ENCODE results near the gene IL6R.

The IL6R gene

DNA sequence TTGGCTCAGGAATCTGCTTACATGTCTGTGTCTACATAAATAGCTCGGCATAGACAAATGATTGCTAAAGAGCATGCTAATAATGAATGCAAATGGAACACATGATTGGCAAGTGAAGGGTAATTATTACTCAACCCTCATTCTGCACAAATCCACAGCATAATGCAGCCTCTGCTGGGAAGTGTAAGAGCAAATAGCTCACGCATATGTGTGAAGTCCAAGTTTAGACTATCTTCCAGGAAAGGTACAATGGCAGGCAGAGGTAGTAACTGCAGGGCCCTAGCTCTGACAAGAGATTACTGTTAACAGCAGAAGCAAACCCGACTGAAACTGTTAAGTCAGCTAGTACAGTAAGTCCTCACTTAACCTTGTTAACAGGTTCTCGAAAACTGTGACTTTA is 7.0 kb upstream of the IL6R start:
- no peaks in the 10 kb centered on the region for H3K27me3 ChIP-seq (ENCODE audit: low read depth, low read length)

DNA sequence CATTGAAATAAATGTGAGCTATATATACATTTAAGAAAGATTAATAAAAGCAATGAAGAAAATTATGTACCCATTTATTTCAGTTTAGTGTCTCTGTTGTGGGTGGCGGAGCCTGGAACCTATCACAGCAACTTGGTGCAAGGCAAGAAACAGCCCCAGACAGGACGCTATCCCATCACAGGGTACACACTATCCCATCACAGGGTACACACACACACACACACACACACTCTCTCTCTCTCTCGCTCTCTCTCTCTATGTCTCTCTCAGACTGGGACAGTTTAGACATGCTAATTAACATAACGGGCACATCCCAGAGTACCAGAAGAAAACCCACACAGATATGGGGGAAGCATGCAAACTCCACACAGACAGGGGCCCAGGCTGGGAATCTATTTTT is 6.5 kb upstream of the IL6R start:
- Histone ChIP-seq H3K9ac (ENCODE audit: low read length) (no peak overlapping the region), H3K4me3 (ENCODE audit: low read length) (no peak overlapping the region), H3K27ac (ENCODE audit: low read length) (no peak overlapping the region), H3K4me2 (ENCODE audit: low read length) (no peak overlapping the region), H3K9me3 (ENCODE audit: insufficient read depth, low read length) (no peaks in the 10 kb centered on the region), H3K4me1 (ENCODE audit: low read length) (peaks cover 11% of the 10 kb centered on the region), H2AFZ (ENCODE audit: low read depth, low read length) (no peak overlapping the region), H3K79me2 (ENCODE audit: low read length) (no peaks in the 10 kb centered on the region), H4K20me1 (ENCODE audit: insufficient read depth, low read length) (no peaks in the 10 kb centered on the region), H3K36me3 (replicated peaks; ENCODE audit: low read depth, low read length) (no peaks in the 10 kb centered on the region), H3K27me3 (ENCODE audit: low read depth, low read length) (no peaks in the 10 kb centered on the region)
- no peak for TF ChIP-seq EZH2phosphoT487 (IDR thresholded peaks at IDR 0.05; ENCODE audit: low read depth)
- TF ChIP-seq, protein P1, sequence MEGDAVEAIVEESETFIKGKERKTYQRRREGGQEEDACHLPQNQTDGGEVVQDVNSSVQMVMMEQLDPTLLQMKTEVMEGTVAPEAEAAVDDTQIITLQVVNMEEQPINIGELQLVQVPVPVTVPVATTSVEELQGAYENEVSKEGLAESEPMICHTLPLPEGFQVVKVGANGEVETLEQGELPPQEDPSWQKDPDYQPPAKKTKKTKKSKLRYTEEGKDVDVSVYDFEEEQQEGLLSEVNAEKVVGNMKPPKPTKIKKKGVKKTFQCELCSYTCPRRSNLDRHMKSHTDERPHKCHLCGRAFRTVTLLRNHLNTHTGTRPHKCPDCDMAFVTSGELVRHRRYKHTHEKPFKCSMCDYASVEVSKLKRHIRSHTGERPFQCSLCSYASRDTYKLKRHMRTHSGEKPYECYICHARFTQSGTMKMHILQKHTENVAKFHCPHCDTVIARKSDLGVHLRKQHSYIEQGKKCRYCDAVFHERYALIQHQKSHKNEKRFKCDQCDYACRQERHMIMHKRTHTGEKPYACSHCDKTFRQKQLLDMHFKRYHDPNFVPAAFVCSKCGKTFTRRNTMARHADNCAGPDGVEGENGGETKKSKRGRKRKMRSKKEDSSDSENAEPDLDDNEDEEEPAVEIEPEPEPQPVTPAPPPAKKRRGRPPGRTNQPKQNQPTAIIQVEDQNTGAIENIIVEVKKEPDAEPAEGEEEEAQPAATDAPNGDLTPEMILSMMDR (IDR thresholded peaks at IDR 0.05; ENCODE audit: low read depth, low read length): no peak

More for the DNA sequence above, 7.0 kb upstream of the IL6R start:
- Histone ChIP-seq H2AFZ (ENCODE audit: low read depth, low read length) (no peak overlapping the region), H3K9ac (ENCODE audit: low read length) (no peak overlapping the region), H3K4me2 (ENCODE audit: low read length) (no peak overlapping the region), H3K9me3 (ENCODE audit: insufficient read depth, low read length) (no peaks in the 10 kb centered on the region), H3K4me3 (ENCODE audit: low read length) (no peak overlapping the region), H3K4me1 (ENCODE audit: low read length) (peaks cover 10% of the 10 kb centered on the region), H3K27ac (ENCODE audit: low read length) (no peak overlapping the region), H3K79me2 (ENCODE audit: low read length) (no peaks in the 10 kb centered on the region), H4K20me1 (ENCODE audit: insufficient read depth, low read length) (no peaks in the 10 kb centered on the region), H3K36me3 (replicated peaks; ENCODE audit: low read depth, low read length) (no peaks in the 10 kb centered on the region)
- TF ChIP-seq EZH2phosphoT487 (IDR thresholded peaks at IDR 0.05; ENCODE audit: low read depth): no peak
- TF ChIP-seq, protein P1 (IDR thresholded peaks at IDR 0.05; ENCODE audit: low read depth, low read length): no peak

DNA sequence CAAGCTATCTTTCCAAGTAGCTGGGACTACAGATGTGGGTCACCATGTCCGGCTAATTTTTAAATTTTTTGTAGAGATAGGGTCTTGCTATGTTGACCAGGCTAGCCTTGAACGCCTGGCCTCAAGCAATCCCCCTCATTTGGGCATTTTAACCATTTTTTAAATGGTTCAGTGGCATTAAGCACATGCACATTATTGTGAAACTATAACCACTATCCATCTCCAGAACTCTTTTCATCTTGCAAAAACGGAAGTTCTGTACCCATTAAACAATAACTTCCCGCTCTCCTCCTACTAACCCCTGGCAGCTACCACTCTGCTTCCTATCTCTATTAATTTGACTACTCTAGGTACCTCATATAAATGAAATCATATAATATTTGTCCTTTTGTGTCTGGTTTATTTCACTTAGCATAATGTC is 4.8 kb upstream of the IL6R start:
- Histone ChIP-seq H3K4me3 (ENCODE audit: low read length) (no peak overlapping the region), H2AFZ (ENCODE audit: low read depth, low read length) (no peak overlapping the region), H3K27ac (ENCODE audit: low read length) (no peak overlapping the region), H3K9ac (ENCODE audit: low read length) (no peak overlapping the region), H3K27me3 (ENCODE audit: low read depth, low read length) (no peaks in the 10 kb centered on the region), H4K20me1 (ENCODE audit: insufficient read depth, low read length) (no peaks in the 10 kb centered on the region), H3K9me3 (ENCODE audit: insufficient read depth, low read length) (no peaks in the 10 kb centered on the region), H3K4me1 (ENCODE audit: low read length) (peaks cover 23% of the 10 kb centered on the region), H3K79me2 (ENCODE audit: low read length) (no peaks in the 10 kb centered on the region), H3K36me3 (replicated peaks; ENCODE audit: low read depth, low read length) (no peaks in the 10 kb centered on the region), H3K4me2 (ENCODE audit: low read length) (no peak overlapping the region)
- TF ChIP-seq, protein P1 (IDR thresholded peaks at IDR 0.05; ENCODE audit: low read depth, low read length): no peak
- no peak for TF ChIP-seq EZH2phosphoT487 (IDR thresholded peaks at IDR 0.05; ENCODE audit: low read depth)

DNA sequence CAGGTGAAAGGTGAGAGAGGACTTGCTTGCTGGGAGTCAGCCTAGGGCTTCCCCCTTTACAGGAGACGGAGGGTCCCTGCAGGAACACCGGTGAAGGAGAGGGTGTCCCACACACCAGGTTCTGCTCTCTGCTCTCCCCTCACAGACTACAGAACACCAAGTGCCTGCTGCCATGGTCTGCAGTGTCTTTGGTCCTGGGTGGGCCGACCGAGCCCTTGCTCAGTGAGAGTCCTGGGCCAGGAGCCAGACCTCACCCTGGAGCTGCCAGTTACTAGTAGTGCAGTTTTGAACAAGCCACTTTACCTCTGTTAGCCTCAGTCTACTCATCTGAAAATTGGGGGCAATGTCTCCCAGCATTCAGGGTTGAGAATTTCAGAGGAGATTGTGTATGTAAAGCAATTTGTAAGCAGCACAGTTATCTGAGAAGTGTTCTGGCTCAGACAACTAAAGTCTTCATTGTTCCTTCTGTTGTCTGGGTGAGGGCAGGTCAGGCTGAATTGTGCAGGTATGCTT is 2.7 kb upstream of the IL6R start:
- Histone ChIP-seq H3K4me1 (ENCODE audit: low read length) (peaks cover 35% of the 10 kb centered on the region), H3K4me3 (ENCODE audit: low read length) (no peak overlapping the region), H2AFZ (ENCODE audit: low read depth, low read length) (no peak overlapping the region), H4K20me1 (ENCODE audit: insufficient read depth, low read length) (no peaks in the 10 kb centered on the region), H3K27ac (ENCODE audit: low read length) (no peak overlapping the region), H3K36me3 (replicated peaks; ENCODE audit: low read depth, low read length) (no peaks in the 10 kb centered on the region), H3K9ac (ENCODE audit: low read length) (no peak overlapping the region), H3K9me3 (ENCODE audit: insufficient read depth, low read length) (no peaks in the 10 kb centered on the region), H3K4me2 (ENCODE audit: low read length) (no peak overlapping the region), H3K27me3 (ENCODE audit: low read depth, low read length) (no peaks in the 10 kb centered on the region), H3K79me2 (ENCODE audit: low read length) (peaks cover 17% of the 10 kb centered on the region)
- TF ChIP-seq, protein P1 (IDR thresholded peaks at IDR 0.05; ENCODE audit: low read depth, low read length): no peak
- no peak for TF ChIP-seq EZH2phosphoT487 (IDR thresholded peaks at IDR 0.05; ENCODE audit: low read depth)

Measured in OCI-LY3 (cell line).